ENCODE results near the gene U2SURP.

GRCh38 chr3:143081844-143082778, 80.7 kb downstream of the U2SURP start:
- TF ChIP-seq CTCF (IDR thresholded peaks at IDR 0.05) (no peak), POLR2A (IDR thresholded peaks at IDR 0.05) (no peak), EP300 (IDR thresholded peaks at IDR 0.05) (no peak)
